ENCODE results near the gene SYPL1. TPM values are rescaled to one million over a fixed set of nuclear protein-coding genes. Genes with fewer than 3 reads are reported as not detected.

SYPL1 gene
- total RNA-seq, 1 donor from 2014 or later: 59.7 TPM

DNA sequence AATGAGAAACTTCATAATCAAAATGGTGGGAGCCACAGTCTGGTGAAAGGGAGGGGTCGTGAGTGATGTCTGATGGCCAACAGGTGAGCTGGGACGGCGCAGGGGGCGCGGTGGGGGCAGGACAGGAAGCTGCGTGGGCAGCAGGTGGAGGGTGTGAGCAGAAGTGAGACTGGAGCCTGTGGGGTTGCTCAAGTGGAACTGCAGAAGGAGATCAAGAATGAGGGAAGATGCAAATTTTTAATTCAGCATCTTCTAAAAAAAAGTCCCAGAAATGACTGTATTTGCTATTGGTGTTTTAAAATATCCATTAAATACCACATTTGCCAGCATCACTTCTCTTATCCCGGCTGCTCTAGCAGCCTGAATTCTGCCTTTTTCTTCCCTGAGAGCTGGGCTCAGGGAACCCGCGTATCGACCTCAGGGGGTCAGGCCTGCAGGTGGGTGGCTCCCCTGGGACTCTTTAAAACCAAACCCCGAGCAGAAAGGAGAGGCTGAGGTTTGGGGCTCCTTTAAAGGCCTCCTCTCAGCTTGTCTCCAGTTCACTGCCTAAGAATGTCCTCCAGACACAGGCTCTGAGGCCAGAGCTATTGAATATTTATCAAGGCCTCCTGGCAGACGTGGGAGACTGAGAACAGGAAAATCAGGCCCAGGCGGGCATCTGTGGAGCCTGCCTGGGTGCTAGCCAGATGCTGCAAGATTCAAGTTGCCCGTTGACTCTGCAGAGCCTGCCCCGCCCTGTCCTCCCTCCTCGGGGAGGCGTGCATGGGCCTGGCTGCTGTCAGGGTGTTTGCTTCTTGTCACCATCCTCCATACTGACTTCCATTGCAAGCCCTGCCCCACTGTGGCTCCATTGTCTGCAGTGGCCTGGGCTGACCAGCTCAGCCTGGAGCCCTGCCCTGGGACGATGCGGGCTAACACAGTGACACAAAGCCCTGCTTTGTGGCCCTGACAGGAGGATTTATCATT lies 53.9 kb downstream of the SYPL1 start:
- Histone ChIP-seq H3K36me3 (ENCODE audit: insufficient read depth, low read length) (no peaks in the 10 kb centered on the region), H3K79me2 (ENCODE audit: insufficient read depth, low read length) (no peaks in the 10 kb centered on the region), H3K27me3 (ENCODE audit: insufficient read depth, low read length) (peaks cover 8% of the 10 kb centered on the region), H2AFZ (ENCODE audit: low read depth, low read length) (no peak overlapping the region), H3K9me3 (ENCODE audit: insufficient read depth, low read depth, low read length) (peaks cover 2% of the 10 kb centered on the region), H4K20me1 (ENCODE audit: insufficient read depth, low read length) (no peaks in the 10 kb centered on the region), H3K4me3 (ENCODE audit: insufficient read depth, low read depth, low read length) (no peak overlapping the region), H3K9ac (ENCODE audit: low read length) (no peak overlapping the region), H3K27ac (ENCODE audit: low read depth, low read length) (no peak overlapping the region), H3K4me1 (ENCODE audit: insufficient read depth, low read length) (peaks cover 2% of the 10 kb centered on the region), H3K4me2 (ENCODE audit: low read length) (no peak overlapping the region)
- TF ChIP-seq, protein P1, sequence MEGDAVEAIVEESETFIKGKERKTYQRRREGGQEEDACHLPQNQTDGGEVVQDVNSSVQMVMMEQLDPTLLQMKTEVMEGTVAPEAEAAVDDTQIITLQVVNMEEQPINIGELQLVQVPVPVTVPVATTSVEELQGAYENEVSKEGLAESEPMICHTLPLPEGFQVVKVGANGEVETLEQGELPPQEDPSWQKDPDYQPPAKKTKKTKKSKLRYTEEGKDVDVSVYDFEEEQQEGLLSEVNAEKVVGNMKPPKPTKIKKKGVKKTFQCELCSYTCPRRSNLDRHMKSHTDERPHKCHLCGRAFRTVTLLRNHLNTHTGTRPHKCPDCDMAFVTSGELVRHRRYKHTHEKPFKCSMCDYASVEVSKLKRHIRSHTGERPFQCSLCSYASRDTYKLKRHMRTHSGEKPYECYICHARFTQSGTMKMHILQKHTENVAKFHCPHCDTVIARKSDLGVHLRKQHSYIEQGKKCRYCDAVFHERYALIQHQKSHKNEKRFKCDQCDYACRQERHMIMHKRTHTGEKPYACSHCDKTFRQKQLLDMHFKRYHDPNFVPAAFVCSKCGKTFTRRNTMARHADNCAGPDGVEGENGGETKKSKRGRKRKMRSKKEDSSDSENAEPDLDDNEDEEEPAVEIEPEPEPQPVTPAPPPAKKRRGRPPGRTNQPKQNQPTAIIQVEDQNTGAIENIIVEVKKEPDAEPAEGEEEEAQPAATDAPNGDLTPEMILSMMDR (IDR thresholded peaks at IDR 0.05; ENCODE audit: insufficient read depth, low read depth, low read length): no peak
- no peak for TF ChIP-seq EZH2 (IDR thresholded peaks at IDR 0.05; ENCODE audit: insufficient read depth, low read length)
- FAIRE-seq (no peak), DNase-seq (ENCODE audit: low read depth) (no peak)
- Mint-ChIP-seq H3K27ac (ENCODE audit: unreplicated experiment) (no peak overlapping the region), H3K27me3 (ENCODE audit: low read depth, unreplicated experiment) (peaks cover 9% of the 10 kb centered on the region), H3K36me3 (ENCODE audit: low read depth, unreplicated experiment) (no peaks in the 10 kb centered on the region), H3K9me3 (ENCODE audit: unreplicated experiment) (peaks cover 4% of the 10 kb centered on the region), H3K4me3 (ENCODE audit: unreplicated experiment) (no peak overlapping the region), H3K4me1 (ENCODE audit: low read depth, unreplicated experiment) (no peaks in the 10 kb centered on the region)

DNA sequence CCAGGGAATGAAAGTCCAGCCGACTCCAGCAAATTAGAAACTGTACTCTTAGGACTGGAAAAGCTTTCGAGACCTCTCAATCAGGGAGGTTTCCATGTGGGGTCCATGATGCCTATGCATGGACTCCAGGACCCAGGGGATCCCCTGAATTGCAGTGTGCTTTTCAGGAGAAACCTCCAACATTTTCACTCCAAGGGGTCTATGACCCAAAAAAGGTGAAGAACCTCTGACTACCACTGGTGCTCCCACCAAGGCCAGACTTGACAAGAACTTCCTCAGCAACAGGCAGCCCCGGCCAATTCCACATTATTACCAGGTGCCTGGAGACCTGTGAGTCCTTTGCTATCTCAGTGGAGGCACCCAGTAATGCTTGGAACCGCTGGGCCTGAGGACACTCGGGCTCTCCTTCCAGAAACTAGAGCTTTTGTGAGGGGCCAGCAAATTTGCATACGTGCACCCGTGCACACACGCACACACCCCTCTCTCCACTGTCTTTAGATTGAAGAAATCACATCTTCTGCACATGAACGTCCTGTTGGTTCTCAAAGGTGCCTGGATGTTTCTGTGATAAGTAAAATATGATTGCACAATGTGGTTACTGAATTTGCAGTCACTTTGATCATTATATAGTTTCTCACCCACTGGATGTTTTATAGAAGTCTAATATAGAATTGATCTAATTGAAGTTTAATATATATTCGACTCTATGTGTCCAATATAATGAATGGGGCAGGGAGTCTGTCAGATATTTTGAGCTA lies 54.7 kb downstream of the SYPL1 start:
- Mint-ChIP-seq H3K36me3 (ENCODE audit: low read depth, unreplicated experiment) (no peaks in the 10 kb centered on the region), H3K4me1 (ENCODE audit: low read depth, unreplicated experiment) (no peaks in the 10 kb centered on the region), H3K9me3 (ENCODE audit: unreplicated experiment) (peaks cover 4% of the 10 kb centered on the region), H3K4me3 (ENCODE audit: unreplicated experiment) (no peak overlapping the region), H3K27me3 (ENCODE audit: low read depth, unreplicated experiment) (peaks cover 9% of the 10 kb centered on the region), H3K27ac (ENCODE audit: unreplicated experiment) (no peak overlapping the region)
- H4K20me1 ChIP-seq (ENCODE audit: insufficient read depth, low read length): no peaks in the 10 kb centered on the region
- peaks cover 12% of the 10 kb centered on the region for H3K27me3 ChIP-seq (ENCODE audit: insufficient read depth, low read length)
- H3K9ac ChIP-seq (ENCODE audit: low read length): no peak overlapping the region
- DNase-seq (ENCODE audit: low read depth) (no peak), FAIRE-seq (no peak)
- no peaks in the 10 kb centered on the region for H3K4me1 ChIP-seq (ENCODE audit: insufficient read depth, low read length)
- no peaks in the 10 kb centered on the region for H3K79me2 ChIP-seq (ENCODE audit: insufficient read depth, low read length)
- peaks cover 2% of the 10 kb centered on the region for H3K9me3 ChIP-seq (ENCODE audit: insufficient read depth, low read depth, low read length)
- H2AFZ ChIP-seq (ENCODE audit: low read depth, low read length): no peak overlapping the region
- TF ChIP-seq EZH2 (IDR thresholded peaks at IDR 0.05; ENCODE audit: insufficient read depth, low read length): no peak
- TF ChIP-seq, protein P1 (IDR thresholded peaks at IDR 0.05; ENCODE audit: insufficient read depth, low read depth, low read length): no peak
- no peaks in the 10 kb centered on the region for H3K36me3 ChIP-seq (ENCODE audit: insufficient read depth, low read length)
- H3K4me3 ChIP-seq (ENCODE audit: insufficient read depth, low read depth, low read length): no peak overlapping the region
- no peak overlapping the region for H3K4me2 ChIP-seq (ENCODE audit: low read length)
- no peak overlapping the region for H3K27ac ChIP-seq (ENCODE audit: low read depth, low read length)

All from astrocyte (in vitro differentiated cells and primary cell).